NB4 (cell line): ENCODE data around the gene FOXB1.

Source experiments
- MYC ChIP-seq: IDR thresholded peaks from 2 replicates; pipeline ENCODE4 v1.6.1; 2011; ENCODE audit warnings: low read depth, low read length
- POLR2A ChIP-seq: IDR thresholded peaks from 2 replicates; pipeline ENCODE4 v1.6.1; 2011; ENCODE audit warnings: mild to moderate bottlenecking; ENCODE audit not compliant: insufficient read length; ENCODE audit errors: extremely low read depth
- TF ChIP-seq, protein P1 (sequence below): IDR thresholded peaks from one replicate; pipeline ENCODE4 v1.5.1; 2012; ENCODE audit warnings: low read depth, low read length

- TF ChIP-seq POLR2A = no peak
- TF ChIP-seq, protein P1, sequence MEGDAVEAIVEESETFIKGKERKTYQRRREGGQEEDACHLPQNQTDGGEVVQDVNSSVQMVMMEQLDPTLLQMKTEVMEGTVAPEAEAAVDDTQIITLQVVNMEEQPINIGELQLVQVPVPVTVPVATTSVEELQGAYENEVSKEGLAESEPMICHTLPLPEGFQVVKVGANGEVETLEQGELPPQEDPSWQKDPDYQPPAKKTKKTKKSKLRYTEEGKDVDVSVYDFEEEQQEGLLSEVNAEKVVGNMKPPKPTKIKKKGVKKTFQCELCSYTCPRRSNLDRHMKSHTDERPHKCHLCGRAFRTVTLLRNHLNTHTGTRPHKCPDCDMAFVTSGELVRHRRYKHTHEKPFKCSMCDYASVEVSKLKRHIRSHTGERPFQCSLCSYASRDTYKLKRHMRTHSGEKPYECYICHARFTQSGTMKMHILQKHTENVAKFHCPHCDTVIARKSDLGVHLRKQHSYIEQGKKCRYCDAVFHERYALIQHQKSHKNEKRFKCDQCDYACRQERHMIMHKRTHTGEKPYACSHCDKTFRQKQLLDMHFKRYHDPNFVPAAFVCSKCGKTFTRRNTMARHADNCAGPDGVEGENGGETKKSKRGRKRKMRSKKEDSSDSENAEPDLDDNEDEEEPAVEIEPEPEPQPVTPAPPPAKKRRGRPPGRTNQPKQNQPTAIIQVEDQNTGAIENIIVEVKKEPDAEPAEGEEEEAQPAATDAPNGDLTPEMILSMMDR = no peak
- TF ChIP-seq MYC = no peak
Observed at GRCh38 chr15:60000113-60000823, 3.8 kb upstream of the FOXB1 start.
